PC-9 (cell line): ENCODE data around the gene TSHZ2. TPM values are rescaled to one million over a fixed set of nuclear protein-coding genes. Genes with fewer than 3 reads are reported as not detected.

ENCODE experiments used
- BruUV-seq: library from RNA; stranded (reverse); fragments of 400-500 nt; replicated peaks from 2 replicates; lab custom pipeline; 2021; lab: Mats Ljungman, UMichigan
- CTCF ChIA-PET: fragments of 300-600 bp; sonication (Branson Sonifier 250); formaldehyde crosslinking; loops from one replicate; lab custom pipeline; 2022; ENCODE audit warnings: antibody characterized with exemption; lab: Charles Lee
- POLR2A ChIA-PET: fragments of 300-600 bp; sonication (Branson Sonifier 250); formaldehyde crosslinking; loops from one replicate; lab custom pipeline; 2022; ENCODE audit warnings: antibody characterized with exemption; ENCODE audit not compliant: unreplicated experiment; lab: Charles Lee
- DNase-seq, 2 experiments: peaks; one replicate each; pipeline versions ENCODE4 v3.0.0 to v3.0.0-alpha.2; 2015 to 2022; ENCODE audit warnings: mixed read lengths in 1 of 2
- H2AFZ ChIP-seq: fragments of 200-600 bp; sonication (generic); 2 replicates; pipeline ENCODE4 v1.8.1; 2017; ENCODE audit warnings: antibody characterized with exemption
- H3F3A ChIP-seq: fragments of 200-600 bp; sonication (generic); 2 replicates; pipeline ENCODE4 v1.8.1; 2017; ENCODE audit warnings: antibody characterized with exemption, mild to moderate bottlenecking, low read depth; ENCODE audit not compliant: insufficient read depth
- H3K27ac ChIP-seq: fragments of 200-600 bp; sonication (generic); 2 replicates; pipeline ENCODE4 v1.6.1; 2016; ENCODE audit warnings: mixed run types
- H3K27me3 ChIP-seq: fragments of 200-600 bp; sonication (generic); 2 replicates; pipeline ENCODE4 v1.6.1; 2016; ENCODE audit warnings: low read depth, mixed run types; ENCODE audit not compliant: insufficient read depth
- H3K36me3 ChIP-seq: fragments of 200-600 bp; sonication (generic); 2 replicates; pipeline ENCODE4 v1.6.1; 2016; ENCODE audit warnings: low read depth, mixed run types
- H3K4me1 ChIP-seq: fragments of 200-600 bp; sonication (generic); replicated peaks from 2 replicates; pipeline ENCODE4 v1.6.1; 2016; ENCODE audit warnings: mixed run types; ENCODE audit not compliant: insufficient read depth
- H3K4me2 ChIP-seq: fragments of 200-600 bp; sonication (generic); 2 replicates; pipeline ENCODE4 v1.6.1; 2017; ENCODE audit warnings: mixed run types
- H3K4me3 ChIP-seq: fragments of 200-600 bp; sonication (generic); 2 replicates; pipeline ENCODE4 v1.6.1; 2016; ENCODE audit warnings: mixed run types
- H3K79me2 ChIP-seq: fragments of 200-600 bp; sonication (generic); 2 replicates; pipeline ENCODE4 v1.6.1; 2017; ENCODE audit warnings: low read depth, mixed run types
- H3K9me2 ChIP-seq: fragments of 200-600 bp; sonication (generic); 2 replicates; pipeline ENCODE4 v1.8.1; 2017; ENCODE audit warnings: mild to moderate bottlenecking; ENCODE audit not compliant: insufficient read depth
- H3K9me3 ChIP-seq: fragments of 200-600 bp; sonication (generic); 2 replicates; pipeline ENCODE4 v1.8.1; 2016; ENCODE audit warnings: low read depth; ENCODE audit not compliant: insufficient read depth
- H4K20me1 ChIP-seq: fragments of 200-600 bp; sonication (generic); 2 replicates; pipeline ENCODE4 v1.8.1; 2017; ENCODE audit not compliant: insufficient read depth
- EZH2 ChIP-seq: fragments of 200-600 bp; sonication (generic); IDR thresholded peaks from 2 replicates; pipeline ENCODE4 v1.8.0; 2017; ENCODE audit warnings: antibody characterized with exemption, low read depth
- intact Hi-C: fragments of 100-400 bp; cut with micrococcal nuclease; formaldehyde crosslinking; loops from one replicate; pipeline ENCODE4 v1.10.0; 2022; ENCODE audit not compliant: unreplicated experiment
- total RNA-seq: library from RNA; stranded (reverse); gene quantifications from 2 replicates; pipeline ENCODE4 v1.2.3, GENCODE V29; 2021
- TF ChIP-seq, protein P1 (sequence below): fragments of 200-600 bp; sonication (generic); conservative IDR thresholded peaks from 2 replicates; pipeline ENCODE4 v1.6.1; 2017; ENCODE audit warnings: mixed run types, antibody characterized with exemption, mild to moderate bottlenecking, moderate library complexity

Gene TSHZ2
- total RNA-seq, 1 experiment from 2014 or later = not detected

DNA sequence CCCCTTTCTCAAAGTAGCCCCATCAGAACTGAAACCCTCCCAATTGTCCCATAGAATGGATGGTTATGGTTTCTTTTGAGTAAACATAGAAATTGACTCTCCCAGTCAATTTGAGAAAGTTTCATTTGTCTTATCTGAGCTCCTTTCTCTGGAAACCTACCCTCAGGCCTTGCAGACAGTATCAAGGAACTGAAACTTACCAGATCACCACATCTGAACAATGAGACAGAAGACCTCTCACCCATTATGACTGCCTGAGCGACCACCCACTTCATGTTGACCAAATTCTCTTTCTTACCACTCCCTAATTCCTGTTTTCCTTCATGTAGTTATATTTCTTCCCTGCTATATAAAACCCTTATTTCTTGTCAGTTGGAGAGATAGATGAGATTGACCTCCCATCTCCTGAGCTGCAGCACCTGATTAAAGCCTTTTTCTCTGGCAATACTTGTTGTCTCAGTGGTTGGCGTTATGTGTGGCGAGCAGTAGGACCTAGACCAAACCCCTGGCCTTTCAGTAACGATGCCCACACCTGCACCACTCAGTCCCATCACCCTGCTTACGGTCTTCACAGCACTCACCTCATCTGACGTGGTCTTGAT lies 482.6 kb downstream of the TSHZ2 start:
- no peaks in the 10 kb centered on the region for H3K79me2 ChIP-seq
- H3K4me1 ChIP-seq = no peaks in the 10 kb centered on the region
- no peaks in the 10 kb centered on the region for H3F3A ChIP-seq
- no TSS peak for BruUV-seq
- no peak overlapping the region for H3K4me2 ChIP-seq
- TF ChIP-seq, protein P1, sequence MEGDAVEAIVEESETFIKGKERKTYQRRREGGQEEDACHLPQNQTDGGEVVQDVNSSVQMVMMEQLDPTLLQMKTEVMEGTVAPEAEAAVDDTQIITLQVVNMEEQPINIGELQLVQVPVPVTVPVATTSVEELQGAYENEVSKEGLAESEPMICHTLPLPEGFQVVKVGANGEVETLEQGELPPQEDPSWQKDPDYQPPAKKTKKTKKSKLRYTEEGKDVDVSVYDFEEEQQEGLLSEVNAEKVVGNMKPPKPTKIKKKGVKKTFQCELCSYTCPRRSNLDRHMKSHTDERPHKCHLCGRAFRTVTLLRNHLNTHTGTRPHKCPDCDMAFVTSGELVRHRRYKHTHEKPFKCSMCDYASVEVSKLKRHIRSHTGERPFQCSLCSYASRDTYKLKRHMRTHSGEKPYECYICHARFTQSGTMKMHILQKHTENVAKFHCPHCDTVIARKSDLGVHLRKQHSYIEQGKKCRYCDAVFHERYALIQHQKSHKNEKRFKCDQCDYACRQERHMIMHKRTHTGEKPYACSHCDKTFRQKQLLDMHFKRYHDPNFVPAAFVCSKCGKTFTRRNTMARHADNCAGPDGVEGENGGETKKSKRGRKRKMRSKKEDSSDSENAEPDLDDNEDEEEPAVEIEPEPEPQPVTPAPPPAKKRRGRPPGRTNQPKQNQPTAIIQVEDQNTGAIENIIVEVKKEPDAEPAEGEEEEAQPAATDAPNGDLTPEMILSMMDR = no peak
- TF ChIP-seq EZH2 = no peak
- H3K9me2 ChIP-seq = no peaks in the 10 kb centered on the region
- intact Hi-C loops = no loop called here
- H3K9me3 ChIP-seq = no peaks in the 10 kb centered on the region
- H3K36me3 ChIP-seq = no peaks in the 10 kb centered on the region
- no peak overlapping the region for H3K4me3 ChIP-seq
- ChIA-PET CTCF (no interaction called here), POLR2A (no interaction called here)
- no peak for DNase-seq
- H3K27me3 ChIP-seq = peaks cover 20% of the 10 kb centered on the region; the same call in 1 of the 2 replicates
- no peak overlapping the region for H3K27ac ChIP-seq
- H2AFZ ChIP-seq = no peak overlapping the region
- no peaks in the 10 kb centered on the region for H4K20me1 ChIP-seq

DNA sequence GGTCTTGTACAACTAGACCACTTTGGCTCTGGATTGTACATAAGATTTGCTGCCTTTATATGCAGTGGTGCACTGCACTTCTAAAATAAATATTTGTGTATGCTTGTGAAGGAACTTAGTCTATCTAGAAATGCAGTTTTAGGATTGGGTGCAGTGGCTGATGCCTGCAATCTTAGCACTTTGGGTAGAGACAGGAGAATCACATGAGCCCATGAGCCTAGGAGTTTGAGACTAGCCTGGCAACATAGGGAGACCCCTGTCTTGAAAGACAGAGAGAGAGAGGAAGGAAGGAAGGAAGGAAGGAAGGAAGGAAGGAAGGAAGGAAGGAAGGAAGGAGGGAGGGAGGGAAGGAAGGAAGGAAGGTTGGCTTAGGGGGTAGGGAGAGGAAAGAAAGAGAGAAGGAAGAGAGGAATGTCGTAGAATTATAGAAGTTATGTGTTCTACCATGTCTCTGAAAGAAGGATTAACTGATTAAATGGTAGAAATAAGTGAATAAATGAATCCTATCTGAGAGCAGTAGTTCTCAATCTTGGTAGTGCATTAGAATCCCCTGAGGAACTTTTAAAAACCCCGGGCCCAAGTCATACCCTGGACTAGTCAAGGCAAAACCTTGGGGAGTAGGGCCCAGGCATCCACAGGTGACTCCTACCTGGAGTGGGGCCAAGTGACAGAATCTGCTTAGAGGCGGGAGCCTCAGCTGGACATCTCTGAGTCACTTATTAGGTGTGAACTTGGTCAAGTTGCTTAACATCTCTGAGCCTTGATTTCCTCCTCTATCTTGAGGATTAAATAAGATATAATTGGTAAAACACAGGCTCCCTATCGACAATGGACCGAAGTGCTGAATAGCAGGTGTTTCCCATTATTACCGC lies 491.2 kb downstream of the TSHZ2 start:
- H3K4me2 ChIP-seq = no peak overlapping the region
- TF ChIP-seq EZH2 = no peak
- TF ChIP-seq, protein P1 = no peak
- no peaks in the 10 kb centered on the region for H3K9me2 ChIP-seq
- H3K4me3 ChIP-seq = no peak overlapping the region
- H3K36me3 ChIP-seq = no peaks in the 10 kb centered on the region
- CTCF ChIA-PET = no interaction called here
- POLR2A ChIA-PET = no interaction called here
- DNase-seq = no peak
- no peaks in the 10 kb centered on the region for H3K4me1 ChIP-seq
- no TSS peak for BruUV-seq
- intact Hi-C loops = no loop called here
- no peak overlapping the region for H2AFZ ChIP-seq
- no peaks in the 10 kb centered on the region for H4K20me1 ChIP-seq
- H3K79me2 ChIP-seq = no peaks in the 10 kb centered on the region
- H3K27ac ChIP-seq = no peak overlapping the region
- peaks cover 61% of the 10 kb centered on the region for H3K27me3 ChIP-seq
- no peaks in the 10 kb centered on the region for H3F3A ChIP-seq
- no peaks in the 10 kb centered on the region for H3K9me3 ChIP-seq

DNA sequence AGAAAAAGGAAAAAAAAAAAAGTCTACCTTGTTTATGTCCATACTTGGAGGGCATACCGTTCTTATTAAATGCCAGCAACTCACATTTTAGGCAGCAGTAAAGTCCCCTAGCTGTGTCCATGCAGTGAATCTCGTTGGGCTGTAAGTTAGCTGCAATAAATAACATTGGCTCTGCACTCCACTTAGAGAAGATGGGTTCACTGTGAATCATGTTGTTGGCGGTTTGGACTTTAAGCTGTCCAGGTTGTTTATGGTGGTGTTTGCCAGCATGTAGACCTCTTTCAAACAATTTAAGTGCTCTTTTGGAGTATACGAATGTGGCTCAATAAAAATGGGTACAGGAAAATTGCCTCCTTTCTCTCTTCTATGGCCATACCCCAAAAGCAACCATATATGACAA lies 494.1 kb downstream of the TSHZ2 start:
- DNase-seq = no peak
- ChIA-PET CTCF (no interaction called here), POLR2A (no interaction called here)
- H3K4me1 ChIP-seq = no peaks in the 10 kb centered on the region
- intact Hi-C loops = no loop called here
- H3K4me3 ChIP-seq = no peak overlapping the region
- no peaks in the 10 kb centered on the region for H3K36me3 ChIP-seq
- H3K9me2 ChIP-seq = no peaks in the 10 kb centered on the region
- peaks cover 84% of the 10 kb centered on the region for H3K27me3 ChIP-seq
- no peak overlapping the region for H3K27ac ChIP-seq
- H3F3A ChIP-seq = no peaks in the 10 kb centered on the region
- BruUV-seq = no TSS peak
- no peak overlapping the region for H3K4me2 ChIP-seq
- no peaks in the 10 kb centered on the region for H3K79me2 ChIP-seq
- no peak for TF ChIP-seq EZH2
- TF ChIP-seq, protein P1 = no peak
- no peaks in the 10 kb centered on the region for H3K9me3 ChIP-seq
- no peaks in the 10 kb centered on the region for H4K20me1 ChIP-seq
- no peak overlapping the region for H2AFZ ChIP-seq
